Measurements from ENCODE around the gene ARHGAP26. TPM values are rescaled to one million over a fixed set of nuclear protein-coding genes. Genes with fewer than 3 reads are reported as not detected.
A peak's percentile ranks its signal among the peaks of the same experiment; 100 is the strongest.
"Not testable (repeated sequence)": the region's sequence is repeated elsewhere in the genome, so short reads cannot be mapped to it uniquely, and the experiment has no call there.

The ARHGAP26 gene
- total and polyA plus RNA-seq, 7 donors = 2.5 to 28.7 (median 12.0) TPM

DNA sequence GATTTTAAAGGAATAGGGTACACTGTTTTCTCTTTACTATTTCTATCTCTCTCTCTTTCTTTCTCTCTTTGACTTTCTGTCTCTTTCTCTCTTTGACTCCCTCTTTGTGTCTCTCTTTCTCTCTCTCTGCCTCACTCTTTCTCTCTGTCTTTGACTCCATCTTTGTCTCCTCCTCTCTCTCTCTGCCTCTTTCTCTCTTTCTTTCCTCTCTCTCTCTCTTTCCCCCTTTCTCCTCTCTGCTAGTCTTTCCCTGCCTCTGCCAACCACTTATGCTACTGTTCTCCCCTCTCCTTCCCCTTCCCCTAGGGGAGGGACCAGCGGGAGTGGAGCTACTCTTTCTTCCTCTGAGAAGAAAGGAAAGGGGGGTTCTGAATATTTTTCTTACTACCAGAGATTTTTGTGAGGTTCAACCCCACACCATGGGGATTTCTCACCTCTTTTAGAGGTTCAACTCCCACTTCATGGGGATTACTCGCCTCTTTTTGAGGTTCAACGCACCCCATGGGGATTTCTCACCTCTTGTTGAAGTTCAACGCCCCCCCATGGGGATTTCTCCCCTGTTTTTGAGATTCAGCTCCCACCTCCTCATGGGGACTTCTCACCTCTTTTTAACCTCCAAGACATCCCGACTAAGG is 323.4 kb downstream of the ARHGAP26 start:
- no peaks in the 10 kb centered on the region for H3K4me1 ChIP-seq
- H3K9me3 ChIP-seq = no peaks in the 10 kb centered on the region
- no peak for ATAC-seq
- H3K36me3 ChIP-seq (ENCODE audit: insufficient read depth in 1 of 2, low read depth in 1 of 2) = no peaks in the 10 kb centered on the region
- DNase-seq = no peak
- no peaks in the 10 kb centered on the region for H3K27me3 ChIP-seq (ENCODE audit: insufficient read depth in 3 of 3, low read length in 2 of 3)
- intact Hi-C loops (cut with DNase I) = no loop called here
- H3K4me3 ChIP-seq = no peak overlapping the region
- TF ChIP-seq, protein P1, sequence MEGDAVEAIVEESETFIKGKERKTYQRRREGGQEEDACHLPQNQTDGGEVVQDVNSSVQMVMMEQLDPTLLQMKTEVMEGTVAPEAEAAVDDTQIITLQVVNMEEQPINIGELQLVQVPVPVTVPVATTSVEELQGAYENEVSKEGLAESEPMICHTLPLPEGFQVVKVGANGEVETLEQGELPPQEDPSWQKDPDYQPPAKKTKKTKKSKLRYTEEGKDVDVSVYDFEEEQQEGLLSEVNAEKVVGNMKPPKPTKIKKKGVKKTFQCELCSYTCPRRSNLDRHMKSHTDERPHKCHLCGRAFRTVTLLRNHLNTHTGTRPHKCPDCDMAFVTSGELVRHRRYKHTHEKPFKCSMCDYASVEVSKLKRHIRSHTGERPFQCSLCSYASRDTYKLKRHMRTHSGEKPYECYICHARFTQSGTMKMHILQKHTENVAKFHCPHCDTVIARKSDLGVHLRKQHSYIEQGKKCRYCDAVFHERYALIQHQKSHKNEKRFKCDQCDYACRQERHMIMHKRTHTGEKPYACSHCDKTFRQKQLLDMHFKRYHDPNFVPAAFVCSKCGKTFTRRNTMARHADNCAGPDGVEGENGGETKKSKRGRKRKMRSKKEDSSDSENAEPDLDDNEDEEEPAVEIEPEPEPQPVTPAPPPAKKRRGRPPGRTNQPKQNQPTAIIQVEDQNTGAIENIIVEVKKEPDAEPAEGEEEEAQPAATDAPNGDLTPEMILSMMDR (IDR thresholded peaks at IDR 0.05) = no peak
- 82 to 86% (median 85%) methylated on average over 5 of the region's 5 CpGs for WGBS, 3 donors
- H3K27ac ChIP-seq = no peak overlapping the region

- peak in 1 of 4 donors; percentile 22 for ATAC-seq
- H3K27ac ChIP-seq = no peak overlapping the region
- no peaks in the 10 kb centered on the region for H3K9me3 ChIP-seq
- TF ChIP-seq, protein P1 (IDR thresholded peaks at IDR 0.05) = no peak
- intact Hi-C loops (cut with DNase I) = no loop called here
- H3K4me3 ChIP-seq = no peak overlapping the region
- DNase-seq = no peak
- H3K4me1 ChIP-seq = no peaks in the 10 kb centered on the region
- WGBS, 3 donors = 78 to 82% (median 80%) methylated on average over 16 of the region's 16 CpGs
- H3K27me3 ChIP-seq (ENCODE audit: insufficient read depth in 3 of 3, low read length in 2 of 3) = no peaks in the 10 kb centered on the region
- no peaks in the 10 kb centered on the region for H3K36me3 ChIP-seq (ENCODE audit: insufficient read depth in 1 of 2, low read depth in 1 of 2)
Measured at GRCh38 chr5:143094087-143094521, 323.9 kb downstream of the ARHGAP26 start.

GRCh38 chr5:143094608-143095007 is 324.4 kb downstream of the ARHGAP26 start:
- H3K27ac ChIP-seq; ATAC-seq; H3K4me3 ChIP-seq; H3K4me1 ChIP-seq; H3K36me3 ChIP-seq (ENCODE audit: insufficient read depth in 1 of 2, low read depth in 1 of 2); H3K27me3 ChIP-seq (ENCODE audit: insufficient read depth in 3 of 3, low read length in 2 of 3); intact Hi-C loops (cut with DNase I); DNase-seq; H3K9me3 ChIP-seq: not testable (repeated sequence)
- WGBS, 3 donors = 63 to 74% (median 67%) methylated on average over 3 of the region's 3 CpGs

GRCh38 chr5:143101121-143101520 is 330.9 kb downstream of the ARHGAP26 start:
- WGBS, 3 donors = 59 to 79% (median 72%) methylated on average over 2 of the region's 2 CpGs
- ATAC-seq (no peak), DNase-seq (no peak)
- Histone ChIP-seq H3K9me3 (no peaks in the 10 kb centered on the region), H3K27ac (no peak overlapping the region), H3K4me3 (no peak overlapping the region), H3K27me3 (ENCODE audit: insufficient read depth in 3 of 3, low read length in 2 of 3) (no peaks in the 10 kb centered on the region), H3K36me3 (ENCODE audit: insufficient read depth in 1 of 2, low read depth in 1 of 2) (no peaks in the 10 kb centered on the region), H3K4me1 (peaks cover 11% of the 10 kb centered on the region)
- intact Hi-C loops (cut with DNase I) = loop anchor here in 1 of 2 donors (10.0 kb wide), 1 partner anchor 724 kb away; no protein-coding TSS in a partner anchor
- TF ChIP-seq, protein P1 (IDR thresholded peaks at IDR 0.05) = no peak

DNA sequence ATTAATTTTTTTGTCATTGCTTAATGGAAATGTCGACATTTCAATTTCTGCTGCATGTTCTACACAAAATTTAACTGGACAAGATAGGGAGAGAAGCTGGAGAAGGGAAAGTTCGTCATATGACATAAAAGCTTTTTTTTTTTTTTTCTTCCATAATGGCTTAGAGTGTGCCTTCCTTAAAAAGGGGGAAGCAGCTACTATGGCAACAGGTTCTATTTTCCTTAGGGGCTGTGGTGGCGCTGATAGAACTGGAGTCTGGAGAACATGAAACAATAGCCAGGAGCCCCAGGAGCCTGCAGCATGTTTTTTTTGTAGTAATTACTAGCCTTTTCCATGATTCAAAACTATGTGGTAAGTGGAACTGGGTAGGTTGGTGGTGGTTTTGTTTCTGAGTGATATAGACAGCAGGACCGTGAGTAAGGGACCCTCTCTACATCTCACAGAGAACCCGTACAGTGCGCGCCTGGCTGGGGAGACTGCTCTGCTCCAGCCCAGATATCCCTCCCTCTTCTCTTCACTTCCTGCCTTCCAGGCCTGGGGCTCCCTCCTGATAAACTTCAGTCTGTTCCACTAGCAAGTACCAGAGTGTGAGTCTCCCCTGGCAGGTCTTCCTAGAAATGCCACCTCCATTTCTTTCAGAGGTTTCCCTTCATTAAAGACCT is 331.7 kb downstream of the ARHGAP26 start:
- intact Hi-C loops (cut with DNase I) = loop anchor here in 1 of 2 donors (10.0 kb wide), 1 partner anchor 723 kb away; no protein-coding TSS in a partner anchor
- DNase-seq (no peak), ATAC-seq (peak in 3 of 4 donors; percentile 24 to 28 (median 26))
- TF ChIP-seq, protein P1 (IDR thresholded peaks at IDR 0.05) = no peak
- Histone ChIP-seq H3K36me3 (ENCODE audit: insufficient read depth in 1 of 2, low read depth in 1 of 2) (no peaks in the 10 kb centered on the region), H3K27ac (no peak overlapping the region), H3K9me3 (no peaks in the 10 kb centered on the region), H3K4me3 (no peak overlapping the region), H3K4me1 (peaks cover 11% of the 10 kb centered on the region), H3K27me3 (ENCODE audit: insufficient read depth in 3 of 3, low read length in 2 of 3) (no peaks in the 10 kb centered on the region)
- 73 to 75% (median 74%) methylated on average over 7 of the region's 7 CpGs for WGBS, 3 donors
